Stimulated activated CD8-positive, alpha-beta memory T cell treated with anti-CD3 and anti-CD28 coated beads, Interleukin-4, amount 100 ng/mL, for 24 hours (primary cell): ENCODE data around the gene ZNF726.
"Not testable (repeated sequence)": the region's sequence is repeated elsewhere in the genome, so short reads cannot be mapped to it uniquely, and the experiment has no call there.

Experiments
- DNase-seq: peaks from one replicate; pipeline ENCODE4 v3.0.0-alpha.2; 2020; ENCODE audit warnings: low read depth

ZNF726 gene

GRCh38 chr19:23914402-23915286 is at the start of gene ZNF726:
Gene ZNF726, plus strand, starts transcription at chr19:23914886. Its CDS starts 109 bp downstream, at chr19:23914995.
- peak; percentile 76 for DNase-seq

GRCh38 chr19:23867895-23868294 is 46.8 kb upstream of the ZNF726 start:
- DNase-seq: no peak

GRCh38 chr19:23868630-23869029 is 46.1 kb upstream of the ZNF726 start:
- DNase-seq: no peak

DNA sequence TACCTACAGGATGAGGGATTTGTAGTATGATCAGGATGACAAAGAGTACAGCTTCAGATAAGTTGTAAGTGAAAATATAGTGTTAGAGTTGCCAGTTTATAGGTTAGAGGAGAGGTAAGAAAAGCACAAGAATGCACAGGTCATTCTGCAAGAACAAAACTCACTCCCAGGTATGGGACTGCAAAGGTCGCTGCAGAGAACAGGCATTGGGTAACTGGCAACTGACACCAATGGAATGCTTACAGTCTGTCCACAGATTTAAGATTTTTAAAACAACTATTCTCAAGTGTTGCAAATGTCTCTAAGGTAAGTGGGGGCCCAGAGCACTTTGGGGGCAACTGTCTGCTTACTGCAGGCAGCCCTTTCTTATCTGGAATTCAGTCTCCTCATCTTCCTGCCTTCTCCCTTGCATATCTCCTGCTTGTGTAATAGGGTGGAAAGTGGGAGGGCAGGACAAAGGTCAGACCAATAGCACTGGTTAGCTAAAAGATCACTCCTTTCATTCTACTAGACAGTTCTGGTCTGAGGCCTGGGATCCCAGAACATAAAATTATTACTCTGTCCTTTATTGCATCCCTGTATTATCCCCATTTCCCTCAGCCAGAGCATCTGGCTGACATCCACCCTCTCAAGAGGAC is 42.3 kb upstream of the ZNF726 start:
- no peak for DNase-seq

DNA sequence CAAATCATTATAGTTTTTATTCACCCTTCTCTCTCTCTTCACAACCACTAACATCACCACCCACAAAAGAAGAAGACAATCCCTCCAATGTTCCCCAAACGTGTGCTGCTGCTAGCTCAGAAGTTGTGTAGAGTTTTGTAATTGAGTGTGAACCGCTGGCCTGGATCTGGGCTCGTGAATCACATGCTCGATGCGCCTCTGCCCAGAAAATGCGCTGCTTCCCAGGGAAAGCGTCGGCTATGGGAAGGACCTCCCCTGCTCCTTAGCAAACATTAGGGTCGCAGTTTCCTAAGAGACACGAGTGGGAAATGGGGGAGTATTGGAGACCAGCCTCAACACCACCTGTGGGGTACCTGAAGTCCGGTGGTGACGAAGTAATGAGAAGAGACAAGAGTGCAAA is 38.4 kb upstream of the ZNF726 start:
- DNase-seq: no peak

DNA sequence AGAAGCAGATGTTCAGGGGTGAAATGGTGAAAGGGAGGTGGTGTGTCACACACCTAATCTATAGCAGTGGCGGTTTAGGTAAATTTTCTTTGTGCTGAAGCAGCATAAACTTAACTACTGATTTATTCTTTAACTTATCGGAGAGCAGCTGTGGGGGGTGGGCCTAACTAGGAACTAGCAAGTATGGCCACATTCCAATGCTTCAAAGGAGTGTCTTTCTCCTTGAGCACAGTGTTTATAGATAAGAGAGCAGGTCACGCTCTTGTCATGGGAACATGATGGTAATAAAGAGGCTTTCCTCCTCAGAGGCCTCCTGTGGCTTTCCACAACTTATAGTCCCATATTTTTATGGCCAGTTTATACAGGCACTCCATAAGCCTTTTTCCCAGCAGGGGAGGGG is 37.9 kb upstream of the ZNF726 start:
- not testable (repeated sequence) for DNase-seq

- no peak for DNase-seq
Observed at GRCh38 chr19:23882493-23882892, 32.2 kb upstream of the ZNF726 start.

DNA sequence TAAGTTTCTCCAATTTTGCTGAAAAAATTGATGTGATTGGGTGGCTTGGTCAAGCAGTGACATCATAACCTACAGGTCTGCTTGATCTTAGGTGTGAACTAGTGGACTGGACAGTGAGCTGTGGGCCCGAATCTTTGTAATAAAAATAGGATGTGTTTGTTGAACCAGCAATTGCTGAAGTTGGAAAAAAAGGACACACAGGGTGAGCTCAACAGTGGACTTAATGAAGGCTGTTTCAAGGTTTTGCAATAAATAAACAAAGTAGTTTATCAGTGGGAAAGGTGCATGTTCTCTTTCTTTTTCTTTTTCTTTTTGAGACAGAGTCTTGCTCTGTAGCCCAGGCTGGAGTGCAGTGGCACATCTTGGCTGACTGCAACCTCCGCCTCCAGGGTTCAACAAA is 30.3 kb upstream of the ZNF726 start:
- DNase-seq: no peak

DNA sequence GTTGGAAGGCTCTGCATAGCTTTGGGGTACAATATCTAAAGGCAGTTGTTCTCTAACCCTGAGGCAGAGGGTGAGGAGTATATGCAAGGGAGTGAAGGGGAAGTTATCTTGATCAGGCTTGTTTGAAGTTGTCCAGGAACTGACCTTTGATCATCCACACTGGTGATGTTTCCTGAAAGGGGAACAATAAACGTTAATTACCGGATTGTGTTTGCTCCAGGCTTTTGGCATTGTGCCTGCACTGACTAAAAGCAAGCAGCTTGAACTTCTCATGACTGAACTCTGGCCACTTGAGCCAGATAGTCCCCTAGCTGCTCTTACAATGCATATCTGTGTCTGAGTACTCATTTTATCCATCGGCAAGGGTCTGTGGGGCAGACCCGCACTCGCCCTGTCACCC is 27.0 kb upstream of the ZNF726 start:
- DNase-seq: no peak

GRCh38 chr19:23896096-23896495 is 18.6 kb upstream of the ZNF726 start:
- not testable (repeated sequence) for DNase-seq

GRCh38 chr19:23896912-23897311 is 17.8 kb upstream of the ZNF726 start:
- DNase-seq: no peak

DNA sequence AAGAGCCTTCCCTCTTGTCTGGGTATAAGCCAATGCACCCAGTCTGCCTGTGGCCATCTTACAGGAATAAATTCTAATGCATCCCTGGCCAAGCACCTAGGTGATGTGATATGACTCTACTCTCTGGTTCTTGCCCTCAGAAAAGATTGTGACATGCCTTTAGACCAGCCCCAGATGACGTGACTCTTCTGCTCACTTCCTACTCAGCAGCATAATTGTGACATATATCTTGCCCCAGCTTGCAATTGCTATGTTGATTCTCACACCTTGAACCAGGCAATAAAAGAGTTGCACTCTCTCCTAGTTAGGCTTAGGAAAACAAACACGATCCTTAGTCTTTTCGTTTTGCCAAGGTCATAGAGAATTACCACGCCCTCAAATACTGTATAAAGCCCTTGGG is 13.3 kb upstream of the ZNF726 start:
- no peak for DNase-seq

DNA sequence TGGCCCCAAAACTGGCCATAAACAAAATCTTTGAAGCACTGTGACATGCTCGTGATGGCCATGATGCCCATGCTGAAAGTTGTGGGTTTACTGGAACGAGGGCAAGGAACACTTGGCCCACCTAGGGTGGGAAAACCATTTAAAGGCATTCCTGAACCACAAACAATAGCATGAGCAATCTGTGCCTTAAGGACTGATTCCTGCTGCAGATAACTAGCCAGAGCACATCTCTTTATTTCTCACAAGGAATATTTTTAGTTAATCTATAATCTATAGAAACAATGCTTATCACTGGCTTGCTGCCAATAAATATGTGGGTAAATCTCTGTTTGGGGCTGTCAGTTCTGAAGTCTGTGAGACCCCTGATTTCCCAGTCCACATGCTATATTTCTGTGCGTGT is 10.3 kb upstream of the ZNF726 start:
- DNase-seq: no peak

DNA sequence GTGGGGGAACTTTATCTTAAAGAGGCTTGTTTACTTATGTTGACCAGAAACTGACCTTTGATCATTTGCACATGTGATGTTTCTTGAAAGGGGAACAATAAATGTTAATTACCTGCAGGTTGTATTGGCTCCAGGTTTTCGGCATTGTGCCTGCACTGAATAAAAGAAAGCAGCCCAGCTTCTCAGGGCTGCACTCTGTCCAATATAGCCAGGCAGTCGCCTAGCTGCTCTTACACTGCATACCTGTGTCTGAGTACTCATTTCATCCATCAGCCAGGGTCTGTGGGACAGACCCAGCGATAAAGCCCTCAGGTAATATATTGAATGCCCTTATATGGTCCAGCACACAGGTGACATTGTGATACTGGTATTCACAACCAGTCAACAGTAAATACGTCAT is 8.9 kb upstream of the ZNF726 start:
- DNase-seq: no peak

DNA sequence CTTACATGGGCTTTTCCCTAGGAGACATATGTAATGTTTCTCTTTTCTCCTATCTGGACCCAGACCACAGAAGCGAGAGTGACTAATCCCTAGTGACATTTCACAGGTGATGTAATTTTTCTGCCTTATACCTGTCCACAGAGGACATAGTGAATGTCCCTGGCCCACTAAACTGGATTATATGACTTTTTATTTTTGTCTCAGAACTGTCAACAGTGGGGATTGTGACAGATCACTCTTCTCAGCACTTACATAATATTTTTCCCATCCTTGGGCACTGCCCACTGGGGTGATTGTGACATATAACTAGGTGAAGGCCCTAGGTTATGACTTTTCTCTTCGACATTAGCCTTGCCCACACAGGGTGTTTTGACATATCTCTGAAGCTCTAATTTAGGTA is 7.9 kb upstream of the ZNF726 start:
- DNase-seq: no peak

GRCh38 chr19:23908165-23908564 is 6.5 kb upstream of the ZNF726 start:
- no peak for DNase-seq

GRCh38 chr19:23909222-23909621 is 5.5 kb upstream of the ZNF726 start:
- DNase-seq: no peak

DNA sequence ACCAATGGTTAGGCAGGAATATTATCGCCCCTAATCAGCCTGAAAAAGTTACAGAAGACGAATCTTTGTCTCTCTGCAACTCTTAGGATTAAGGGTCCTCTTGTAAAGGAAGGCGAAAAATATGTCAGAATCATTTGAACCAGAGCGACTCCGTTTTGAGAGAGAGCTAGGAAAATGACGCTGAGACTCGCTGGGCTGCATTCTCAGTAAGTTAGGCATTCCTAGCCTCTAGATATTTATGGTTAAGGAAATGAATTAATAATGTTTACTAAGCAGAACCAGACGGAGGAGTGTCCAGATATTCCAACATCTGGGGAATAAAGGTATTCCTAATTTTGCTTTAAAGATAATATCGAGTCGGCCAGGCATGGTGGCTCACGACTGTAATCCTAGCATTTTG is 755 bp upstream of the ZNF726 start:
- DNase-seq: no peak

DNA sequence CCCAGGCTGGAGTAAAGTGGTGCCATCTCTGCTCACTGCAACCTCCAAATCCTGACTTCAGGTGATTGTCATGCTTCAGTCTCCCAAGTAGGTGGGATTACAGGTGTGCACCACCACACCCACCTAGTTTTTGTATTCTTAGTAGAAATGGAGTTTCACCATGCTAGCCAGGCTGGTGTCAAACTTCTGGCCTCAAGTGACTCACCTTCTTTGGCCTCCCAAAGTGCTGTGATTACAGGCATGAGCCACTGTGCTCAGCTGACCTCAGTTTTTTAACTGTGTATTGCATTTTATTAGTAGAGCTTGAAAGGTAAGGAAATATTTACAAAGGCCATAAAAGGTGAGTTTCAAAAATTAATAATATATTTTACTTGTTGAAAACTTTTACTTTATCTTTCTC is 2.3 kb downstream of the ZNF726 start:
- no peak for DNase-seq

DNA sequence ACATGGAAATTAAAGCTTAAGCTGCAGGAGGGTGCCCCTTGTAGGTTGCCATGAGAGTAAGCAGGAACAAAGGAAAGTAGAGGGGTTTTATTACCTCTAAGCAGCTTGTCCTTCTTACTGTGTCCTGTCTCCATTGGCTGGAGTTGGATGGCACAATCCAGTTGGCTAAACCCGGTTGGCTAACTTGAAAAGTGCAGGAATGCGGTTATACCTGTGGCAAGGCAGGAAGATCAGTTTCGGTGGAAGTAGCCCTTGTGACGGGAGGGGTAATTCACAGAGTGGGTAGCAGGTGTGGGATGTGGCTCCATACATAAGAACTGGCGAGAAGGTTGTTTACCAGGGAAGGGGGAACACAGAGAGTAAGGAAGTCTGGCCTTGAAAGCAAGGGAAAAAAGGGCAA is 3.2 kb downstream of the ZNF726 start:
- DNase-seq: no peak

- no peak for DNase-seq
Observed at GRCh38 chr19:23925285-23925684, 10.6 kb downstream of the ZNF726 start.

GRCh38 chr19:23932878-23933277 is 18.2 kb downstream of the ZNF726 start:
- no peak for DNase-seq

DNA sequence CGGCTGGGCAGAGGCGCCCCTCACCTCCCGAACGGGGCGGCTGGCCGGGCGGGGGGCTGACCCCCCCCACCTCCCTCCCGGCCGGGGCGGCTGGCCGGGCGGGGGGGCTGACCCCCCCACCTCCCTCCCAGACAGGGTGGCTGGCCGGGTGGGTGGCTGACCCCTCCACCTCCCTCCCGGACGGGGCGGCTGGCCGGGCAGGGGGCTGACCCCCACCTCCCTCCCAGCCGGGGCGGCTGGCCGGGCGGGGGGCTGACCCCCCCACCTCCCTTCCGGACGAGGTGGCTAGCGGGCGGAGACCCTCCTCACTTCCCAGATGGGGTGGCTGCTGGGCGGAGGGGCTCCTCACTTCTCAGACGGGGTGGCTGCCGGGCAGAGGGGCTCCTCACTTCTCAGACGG is 22.3 kb downstream of the ZNF726 start:
- DNase-seq: not testable (repeated sequence)

- no peak for DNase-seq
Observed at GRCh38 chr19:23943411-23943810, 28.7 kb downstream of the ZNF726 start.
